Right lung (tissue), 5 donors: ENCODE results near the gene STK39. TPM values are rescaled to one million over a fixed set of nuclear protein-coding genes. Genes with fewer than 3 reads are reported as not detected.

Source experiments
- DNase-seq, 2 donors: peaks; one replicate each; pipeline ENCODE4 v3.0.0-alpha.2; 2013
- polyA plus RNA-seq, 5 donors: library from polyadenylated mRNA; unstranded; fragments of 120-200 nt; gene quantifications; one replicate each; pipeline versions ENCODE4 v1.2.1 to v1.2.3, GENCODE V29; 2013; ENCODE audit warnings: inconsistent platforms in 1 of 5, low replicate concordance in 1 of 5; ENCODE audit not compliant: insufficient read length in 5 of 5, insufficient read depth in 1 of 5

Gene STK39
- polyA plus RNA-seq, 5 donors: 24.0 to 28.9 (median 25.2) TPM

DNA sequence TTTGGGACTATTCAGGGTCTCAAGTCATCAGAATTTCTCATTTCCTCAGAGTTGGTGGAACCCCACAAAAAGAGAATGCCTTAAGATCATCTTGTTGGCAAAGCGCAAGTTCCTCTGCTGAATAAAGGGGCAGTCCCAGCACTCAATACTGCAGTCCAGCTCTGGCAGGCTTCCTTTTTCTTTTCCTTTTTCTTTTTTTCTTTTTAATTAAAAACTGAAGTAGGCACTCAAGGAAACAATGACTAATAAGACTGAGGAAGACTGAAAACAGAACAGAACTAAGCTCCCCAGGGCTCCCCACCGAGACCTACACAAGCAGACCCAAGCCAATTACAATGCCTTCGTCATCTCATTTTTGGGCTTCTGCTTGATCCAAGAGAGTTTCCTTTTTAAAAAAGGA is 82.0 kb downstream of the STK39 start:
- DNase-seq: no peak

DNA sequence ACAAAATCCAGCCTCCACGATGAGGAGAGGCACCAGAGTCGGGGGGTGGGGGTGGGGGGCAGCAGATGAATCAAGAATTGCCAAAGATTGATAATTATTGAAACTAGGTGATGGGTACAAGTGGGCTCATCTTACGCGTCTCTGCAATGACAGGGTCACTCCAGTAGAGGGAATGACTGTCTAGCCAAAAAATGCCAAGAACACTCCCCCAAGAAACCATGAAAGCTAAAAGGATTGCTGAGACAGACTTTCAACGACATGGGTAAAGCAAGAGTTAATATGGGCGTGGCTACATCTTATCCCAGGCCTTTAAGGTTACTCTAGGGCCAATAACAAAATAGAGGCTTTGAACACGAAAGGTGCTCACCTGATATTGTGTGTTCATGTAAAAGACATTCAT is 86.5 kb downstream of the STK39 start:
- no peak for DNase-seq

DNA sequence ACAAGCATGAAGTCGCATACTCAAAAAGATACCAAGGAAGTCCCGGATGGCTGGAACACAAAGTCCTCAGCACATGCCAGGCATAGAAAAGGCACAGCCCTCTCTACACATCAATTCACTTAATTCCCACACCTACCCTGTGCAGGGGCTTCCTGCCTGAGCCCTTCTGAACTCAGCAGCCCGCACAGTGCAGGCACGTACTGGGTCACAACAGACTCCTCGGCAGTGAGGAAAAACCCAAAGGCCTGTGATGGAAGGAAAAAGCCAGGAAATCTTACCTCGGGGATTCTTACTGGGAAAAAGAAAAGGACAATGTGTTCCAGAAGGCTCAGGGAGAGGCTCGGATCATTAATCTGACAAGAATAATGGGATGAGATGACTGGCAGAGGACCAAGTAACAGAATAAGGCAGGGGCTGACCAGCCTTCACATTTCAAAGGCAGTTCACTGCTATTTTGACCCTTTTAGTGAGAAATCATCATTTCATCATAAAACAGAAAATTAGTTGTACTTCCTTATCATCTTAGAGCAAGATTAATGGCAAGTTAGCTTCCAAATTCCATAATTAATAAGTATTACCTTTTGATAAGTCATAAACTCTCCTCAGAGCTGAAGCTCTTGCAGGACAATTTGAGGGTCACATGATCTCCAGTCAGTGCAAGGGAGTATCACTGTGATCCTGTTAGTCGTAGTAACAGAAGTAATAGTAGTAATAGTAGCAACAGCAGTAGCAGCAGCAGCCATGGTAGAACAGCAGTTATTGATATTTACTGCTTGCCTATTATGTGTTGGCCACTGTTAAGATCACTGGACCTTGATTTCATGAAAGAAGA is 87.4 kb downstream of the STK39 start:
- DNase-seq: no peak

DNA sequence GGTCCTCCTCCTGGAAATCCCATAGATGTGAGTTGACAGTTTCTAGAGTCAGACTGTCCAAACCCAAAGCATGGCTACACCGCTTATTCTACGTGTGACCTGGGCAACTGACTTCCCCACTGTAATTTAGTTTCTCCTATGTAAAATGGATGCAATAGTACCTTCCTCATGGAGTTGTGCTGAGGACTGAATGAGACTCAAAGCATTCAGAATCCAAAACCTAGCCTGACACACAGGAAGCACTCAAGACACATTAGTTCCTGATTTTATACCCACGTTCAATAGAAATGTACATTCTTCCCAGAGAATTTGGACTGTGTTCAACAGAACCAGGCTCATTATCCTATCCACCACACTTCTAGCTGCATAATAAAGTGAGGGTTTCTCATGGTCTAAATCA is 88.8 kb downstream of the STK39 start:
- DNase-seq: no peak

DNA sequence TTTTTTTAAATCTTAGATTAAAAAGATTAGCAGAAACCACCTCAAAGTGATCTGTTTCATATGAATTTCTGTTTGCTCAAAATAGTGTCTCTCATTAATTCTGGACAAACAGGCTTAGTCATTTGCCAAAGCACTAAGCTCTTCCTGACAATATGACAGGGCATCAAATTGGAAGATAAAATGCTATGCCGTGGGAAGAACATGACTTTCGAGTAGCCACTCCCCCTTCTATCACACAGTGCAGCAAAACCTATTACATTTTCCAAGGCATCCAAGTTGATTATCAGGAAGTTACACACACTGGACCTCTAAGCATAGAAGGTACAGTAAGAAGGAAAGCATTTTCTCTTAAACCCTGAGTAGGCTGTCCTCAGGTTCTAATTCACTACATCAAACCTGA is 89.5 kb downstream of the STK39 start:
- no peak for DNase-seq

DNA sequence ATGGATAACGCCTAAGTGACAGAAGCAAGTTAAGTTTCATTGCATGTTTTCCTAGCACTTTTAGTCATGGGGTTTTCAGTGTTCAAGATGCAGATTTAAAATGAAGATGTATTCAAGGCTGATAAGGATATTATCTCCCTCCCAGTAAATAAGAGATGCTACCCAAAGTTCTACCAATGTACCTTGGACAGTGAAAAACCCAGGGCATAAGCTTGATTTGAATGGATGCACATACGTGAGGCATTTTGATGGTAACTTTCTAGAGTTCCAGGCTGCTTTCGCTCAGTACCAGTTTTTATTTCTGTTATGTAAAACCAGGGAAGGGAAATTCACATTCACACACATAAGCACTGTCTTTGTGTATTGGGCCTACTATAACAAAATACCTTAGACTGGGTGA is 90.3 kb downstream of the STK39 start:
- no peak for DNase-seq

DNA sequence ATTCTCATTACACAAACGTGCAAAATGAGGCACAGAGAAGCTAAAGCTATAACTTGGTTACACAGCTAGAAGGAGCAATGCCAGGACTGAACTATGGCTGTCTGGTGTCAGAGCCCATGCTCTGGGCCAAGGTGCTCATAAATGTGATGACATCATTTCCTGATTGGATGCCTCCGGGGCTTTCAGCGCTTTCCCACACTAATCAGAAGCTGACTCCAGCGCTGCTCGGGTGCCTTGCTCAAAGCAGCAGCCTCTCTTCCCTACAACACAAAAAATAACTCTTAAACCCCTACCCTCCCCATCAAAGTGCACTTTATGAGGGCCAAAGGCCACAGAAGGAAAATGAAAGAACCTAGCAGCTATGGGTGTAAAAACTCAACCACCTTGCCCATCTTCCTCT is 90.7 kb downstream of the STK39 start:
- no peak for DNase-seq

DNA sequence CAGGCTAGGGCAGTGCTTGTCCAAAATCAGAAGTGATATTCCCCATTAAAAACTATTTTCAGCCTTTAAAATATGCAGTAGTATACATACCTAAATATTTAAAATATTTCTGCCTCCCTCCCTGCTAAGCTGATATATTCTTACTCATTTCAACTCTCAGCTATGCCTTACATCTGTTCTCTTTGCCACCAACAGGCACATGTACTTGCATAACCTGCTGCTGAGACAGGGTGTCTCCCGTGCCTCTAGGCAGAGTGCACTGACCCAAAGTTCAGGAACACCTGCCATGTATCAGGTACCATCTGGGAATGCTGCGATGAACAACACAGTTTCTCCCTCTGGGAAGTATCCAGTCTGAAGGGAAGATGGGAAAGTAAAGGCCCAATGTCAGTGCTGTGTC is 91.7 kb downstream of the STK39 start:
- no peak for DNase-seq

DNA sequence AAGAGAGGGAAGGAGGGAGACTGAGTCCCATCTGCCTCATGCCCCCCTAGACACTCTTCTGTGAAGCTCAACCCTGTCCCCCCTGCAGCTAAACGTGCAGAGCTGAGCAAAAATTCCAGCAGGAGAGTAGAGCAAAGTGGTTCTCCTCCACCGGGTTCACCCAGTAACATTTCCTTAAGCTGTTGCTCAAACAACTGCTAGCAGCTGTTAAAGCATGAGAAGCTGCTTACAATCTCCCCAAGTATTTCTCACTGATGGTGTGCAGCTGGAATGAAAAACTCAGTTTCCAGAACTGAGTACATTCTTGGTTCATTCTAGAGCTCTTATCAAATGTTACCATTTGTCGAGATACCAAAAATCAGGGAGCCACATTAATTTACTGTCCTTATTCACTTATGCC is 92.3 kb downstream of the STK39 start:
- peak; percentile 71 to 73 for DNase-seq

DNA sequence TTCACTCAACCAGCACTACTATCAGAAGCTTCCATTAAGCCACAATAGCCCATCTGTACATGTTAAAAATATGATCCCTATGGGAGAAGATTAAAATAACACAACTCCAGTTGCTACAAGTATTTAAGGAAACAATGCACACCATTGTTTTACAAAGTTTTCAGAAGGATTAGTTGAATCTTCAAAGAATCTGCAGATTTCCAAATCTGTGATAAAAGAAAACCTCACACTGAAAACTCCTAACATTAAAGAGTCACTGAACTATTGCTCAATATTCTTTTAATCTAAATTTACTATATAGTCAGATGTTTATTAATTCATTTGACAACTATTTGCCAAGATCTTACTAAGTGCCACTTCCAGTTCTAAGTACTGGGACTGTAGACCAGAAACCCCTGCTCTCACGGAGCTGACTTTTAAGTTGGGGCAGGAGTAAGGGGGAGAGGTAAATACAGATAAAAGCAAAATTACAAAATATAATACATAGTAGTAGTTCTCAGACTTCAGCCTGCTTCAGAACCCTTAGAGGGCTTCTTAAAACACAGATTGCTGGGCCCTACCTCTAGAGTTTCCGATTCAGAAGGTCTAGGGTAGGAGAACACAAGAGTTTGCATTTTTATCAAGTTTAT is 94.4 kb downstream of the STK39 start:
- DNase-seq: peak; percentile 21 to 31

DNA sequence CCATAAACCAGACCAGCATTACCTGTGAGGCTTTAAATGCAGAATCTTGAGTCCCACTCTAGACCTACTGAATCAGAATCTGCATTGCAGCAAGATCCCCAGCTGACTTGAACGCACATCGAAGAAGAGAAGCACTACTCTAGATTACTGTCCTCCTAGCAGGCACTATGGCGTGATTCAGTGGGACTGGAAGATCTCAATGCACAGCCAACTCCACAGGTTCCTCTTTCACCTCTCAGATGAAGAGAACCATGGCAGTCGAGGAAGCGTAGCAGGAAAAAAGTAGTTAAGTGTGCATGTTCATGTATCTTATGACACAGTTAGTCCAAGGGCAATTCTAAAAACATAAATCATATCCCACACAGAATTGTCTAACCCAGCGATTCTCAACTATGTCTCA is 97.4 kb downstream of the STK39 start:
- no peak for DNase-seq

DNA sequence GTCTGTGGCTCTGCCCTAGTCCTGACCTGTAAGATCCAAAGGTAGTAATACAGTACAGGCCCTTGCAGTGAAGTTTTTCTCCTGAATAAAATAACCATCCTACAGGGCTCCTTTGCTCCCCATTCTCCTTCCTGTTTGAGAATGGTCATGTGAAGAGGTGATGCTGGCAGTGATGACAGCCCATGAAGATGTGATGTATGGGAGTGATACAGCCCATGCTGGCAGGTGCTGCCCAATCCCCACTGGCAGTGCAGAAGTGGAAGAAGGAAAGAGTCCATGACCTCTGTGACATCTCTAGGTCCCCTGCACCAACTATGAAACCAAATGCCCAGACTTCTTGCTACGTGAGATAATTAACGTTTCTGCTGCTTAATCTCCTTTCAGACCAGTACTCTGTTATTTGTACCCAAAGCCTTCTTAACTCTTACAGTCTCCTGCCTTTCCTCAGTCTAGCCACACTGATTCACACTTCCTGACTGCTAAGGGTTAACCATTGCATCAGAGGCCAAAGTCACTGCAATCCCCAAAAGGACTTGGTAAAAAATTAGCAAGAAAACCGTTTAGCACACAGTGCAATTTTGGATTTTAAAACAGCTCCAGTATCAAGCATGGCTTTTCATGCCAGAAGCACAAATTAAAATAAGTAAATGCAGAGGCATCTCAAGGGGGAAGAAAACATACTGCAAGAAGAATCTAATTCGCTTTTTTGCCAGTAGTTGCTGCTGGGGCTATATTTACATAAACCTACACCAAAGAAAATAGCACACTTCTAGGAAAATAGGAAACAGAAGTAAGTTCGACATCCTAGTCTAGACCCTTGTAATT is 98.0 kb downstream of the STK39 start:
- no peak for DNase-seq

DNA sequence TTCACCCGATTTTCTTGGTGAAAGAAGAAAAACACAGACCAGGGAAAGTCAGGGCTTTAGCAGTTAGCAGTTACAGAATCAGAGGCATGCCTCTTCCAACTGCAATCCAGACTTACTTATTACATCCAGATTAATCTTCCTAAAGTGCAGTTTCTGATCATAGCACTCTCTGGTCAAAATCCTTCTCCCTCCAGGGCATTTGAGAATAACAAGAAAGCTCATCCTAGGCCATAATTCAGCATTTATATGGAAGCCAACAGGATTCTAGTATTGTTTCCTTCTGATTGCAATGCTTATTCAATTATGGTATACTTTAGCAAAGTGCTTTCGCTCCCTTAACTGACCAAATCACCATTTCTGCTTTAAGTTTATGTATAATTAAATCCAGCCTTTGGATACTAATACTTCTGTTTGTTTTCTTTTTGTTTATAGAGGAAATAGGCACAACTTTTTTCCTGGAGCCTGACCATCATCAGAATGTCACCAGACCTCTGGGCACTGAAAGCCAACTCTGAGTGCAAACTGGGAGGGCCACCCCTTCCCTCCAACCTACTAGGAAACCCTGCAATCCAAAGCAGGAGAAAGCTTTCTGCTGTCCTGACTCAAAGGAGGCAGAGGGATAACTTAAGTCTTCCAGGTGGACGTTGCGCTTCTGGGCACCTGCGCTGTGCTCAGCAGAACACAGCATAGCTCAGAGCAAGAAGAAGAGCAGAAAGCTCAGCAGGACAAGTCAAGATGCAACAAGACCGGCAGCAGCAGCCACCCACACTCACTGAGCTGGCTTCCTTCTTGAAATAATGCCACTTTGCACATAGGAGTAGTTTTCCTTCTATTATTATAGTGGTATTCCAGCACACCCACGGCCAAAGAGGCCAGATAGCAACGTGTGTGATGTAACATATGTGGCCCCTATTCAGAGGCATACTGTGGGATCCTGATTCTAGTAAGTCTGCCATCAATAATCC is 99.3 kb downstream of the STK39 start:
- no peak for DNase-seq

DNA sequence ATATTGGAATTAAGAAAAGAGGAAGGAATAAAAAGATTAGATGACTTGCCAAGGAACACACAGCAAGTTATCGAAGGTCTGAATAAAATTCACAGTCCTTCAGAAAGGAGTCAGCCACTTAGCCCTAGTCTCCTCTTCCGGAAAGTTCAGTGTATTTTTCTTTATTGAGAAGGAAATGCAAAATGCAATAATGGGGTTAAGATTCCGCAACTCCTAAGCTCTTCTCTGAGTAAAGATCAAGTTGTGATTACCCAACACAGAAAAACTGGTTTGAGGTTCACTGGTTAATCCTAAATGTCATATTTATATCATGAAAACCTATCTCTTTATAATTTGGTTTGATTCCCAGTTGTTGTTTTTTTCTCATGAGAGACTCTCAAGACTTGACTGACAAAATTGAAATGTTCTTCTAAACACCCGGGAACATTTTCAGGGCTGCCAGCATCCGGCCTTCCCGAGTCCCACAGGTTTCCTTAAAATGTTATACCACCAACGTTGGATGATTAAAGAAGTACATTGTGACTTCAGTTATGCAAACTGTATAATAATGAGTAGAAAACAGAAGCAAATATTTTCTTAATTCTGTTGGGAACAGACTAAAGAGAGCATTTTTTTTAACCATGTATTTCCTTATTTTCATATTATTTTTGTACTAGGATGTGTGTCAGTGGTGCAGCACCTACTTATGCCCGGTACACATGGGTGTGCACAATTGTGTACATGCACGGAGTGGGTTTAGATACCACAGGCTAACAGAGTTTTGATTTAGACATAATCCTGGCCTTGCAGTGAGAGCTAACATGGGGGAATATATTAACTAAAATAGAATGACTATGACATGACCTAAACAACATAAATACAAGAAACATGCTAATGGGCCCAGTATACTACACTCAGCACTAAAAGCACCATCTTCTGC is 100.2 kb downstream of the STK39 start:
- DNase-seq: no peak

DNA sequence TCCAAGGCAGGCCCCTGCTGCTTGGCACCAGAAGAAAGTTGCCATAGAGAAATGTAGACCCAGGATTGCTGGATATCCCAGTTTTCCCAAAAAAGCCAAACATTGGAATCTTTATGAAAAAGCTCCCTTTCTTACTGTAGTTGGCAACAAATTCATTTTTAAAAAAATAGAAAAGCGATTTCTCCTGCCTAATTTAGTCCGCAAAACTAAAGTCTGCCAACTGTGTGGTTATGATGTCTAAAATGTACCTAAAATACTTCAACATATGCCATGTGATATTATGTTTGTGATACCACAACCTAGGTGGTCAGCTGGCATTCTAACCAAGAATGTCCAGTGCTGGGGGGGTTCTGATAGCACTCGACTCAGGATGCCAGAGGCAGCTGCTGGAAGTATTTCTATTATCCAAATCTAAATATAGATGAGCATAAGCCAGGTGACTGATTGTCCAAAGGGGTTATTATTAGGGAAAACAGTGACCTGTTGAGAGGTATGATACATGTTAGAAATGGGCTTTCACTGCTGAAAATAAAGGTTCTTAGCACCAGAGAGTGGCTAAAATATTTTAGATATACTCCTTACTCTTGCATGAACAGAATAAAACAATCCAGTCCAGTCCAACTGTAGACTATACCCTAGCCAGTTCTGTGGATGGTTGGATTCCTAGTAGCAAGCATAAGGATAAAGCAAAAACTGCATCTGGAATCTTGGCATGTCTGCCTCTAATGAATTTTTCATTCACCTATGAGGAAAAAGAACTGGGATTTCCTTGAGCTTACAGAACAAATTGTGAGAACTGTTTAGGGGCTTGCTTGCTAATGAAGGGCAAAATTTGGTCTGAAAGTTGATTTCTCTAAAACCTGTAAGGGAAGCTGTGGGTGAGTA is 101.7 kb downstream of the STK39 start:
- no peak for DNase-seq

DNA sequence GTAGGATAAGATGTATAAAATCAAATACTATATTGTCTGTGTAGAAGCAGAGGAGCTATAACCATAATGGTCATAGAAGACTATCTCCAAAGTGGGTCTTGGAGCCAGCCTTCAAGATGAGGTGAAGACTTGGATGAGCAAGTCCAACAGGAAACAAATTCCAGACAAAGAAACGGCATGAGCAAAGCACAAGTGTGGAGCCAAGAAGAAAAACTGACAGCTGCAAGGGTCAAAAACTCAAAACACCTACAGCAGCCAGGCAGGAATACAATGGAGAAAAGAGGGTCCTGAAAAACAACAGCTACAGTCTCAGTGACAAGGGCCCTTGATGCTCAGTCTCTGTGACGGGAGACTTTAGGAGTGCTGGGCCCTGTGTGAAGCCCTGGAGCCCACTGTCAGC is 102.4 kb downstream of the STK39 start:
- no peak for DNase-seq

DNA sequence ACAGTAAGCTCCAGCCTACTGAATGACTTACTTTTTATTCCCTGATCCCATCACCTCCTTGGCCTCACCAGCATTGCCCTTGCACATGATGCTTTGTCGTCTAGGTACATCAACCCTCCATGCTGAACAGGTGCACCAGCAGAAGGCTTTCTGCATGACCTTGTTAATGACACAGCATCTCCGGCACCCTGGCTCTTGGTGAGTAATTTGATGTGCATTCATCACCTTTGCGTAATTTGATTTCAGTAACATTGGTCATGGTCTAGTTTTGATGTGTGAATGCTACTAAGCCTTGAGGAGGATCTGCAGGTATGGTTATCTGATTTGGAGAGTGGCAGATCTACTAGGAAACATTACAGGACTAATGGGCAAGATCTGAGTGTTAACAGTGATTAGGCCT is 103.6 kb downstream of the STK39 start:
- DNase-seq: no peak

DNA sequence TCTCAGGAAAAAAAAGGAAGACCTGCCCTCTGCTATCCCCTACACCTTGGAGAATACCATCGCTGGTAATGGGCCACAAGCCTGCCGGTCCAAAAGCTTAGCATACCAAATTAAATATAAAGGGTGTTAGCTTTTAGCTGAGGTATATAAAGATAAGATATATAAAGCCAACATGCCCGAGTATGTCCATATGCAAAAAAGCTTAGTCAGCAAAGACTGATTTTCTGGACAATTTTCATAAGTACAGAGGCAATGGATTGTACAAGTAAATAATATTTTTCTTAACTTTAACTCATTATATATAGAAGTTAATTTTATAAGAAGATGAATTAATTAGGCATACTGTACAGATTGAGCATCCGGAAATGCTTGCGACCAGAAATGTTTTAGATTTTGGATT is 106.5 kb downstream of the STK39 start:
- DNase-seq: no peak

DNA sequence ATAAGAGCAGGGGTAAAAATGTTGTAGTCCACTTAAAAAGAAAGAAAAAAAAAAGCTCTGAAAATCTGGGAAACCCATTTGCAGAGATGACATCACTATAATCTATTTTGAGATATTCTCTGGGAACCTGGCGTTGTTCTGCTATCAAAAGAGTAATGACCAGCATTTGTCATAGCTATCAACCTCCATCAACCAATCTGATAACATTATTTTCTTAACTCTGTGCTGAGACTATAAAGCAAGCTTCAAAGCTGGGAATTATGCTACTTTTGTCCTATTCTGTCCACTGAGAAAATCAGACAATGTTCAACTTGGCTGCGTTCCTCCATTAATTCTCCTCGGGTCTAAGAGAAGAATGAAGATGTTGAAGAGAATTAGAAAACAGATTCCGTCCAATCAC is 107.5 kb downstream of the STK39 start:
- DNase-seq: no peak
